GM12892 (cell line): Measurements from ENCODE around the gene STAMBPL1.

Source experiments
- POLR2A ChIP-seq: IDR thresholded peaks from 2 replicates; pipeline ENCODE4 v1.6.1; 2011; ENCODE audit warnings: low read depth, low read length, control low read depth
- POLR2AphosphoS5 ChIP-seq: IDR thresholded peaks from 2 replicates; pipeline ENCODE4 v1.6.1; 2011; ENCODE audit warnings: low read depth, low read length, control low read depth

- TF ChIP-seq POLR2AphosphoS5 (no peak), POLR2A (no peak)
Measured at GRCh38 chr10:88949051-88949450, 69.0 kb downstream of the STAMBPL1 start.
